Mammary epithelial cell (primary cell): Measurements from ENCODE around the gene CCDC102B.

Experiments used
- CTCF ChIP-seq, 2 donors: IDR thresholded peaks in 1 of 2; conservative IDR thresholded peaks in 1 of 2; 2 replicates each; pipeline ENCODE4 v1.5.1; 2011 to 2012; ENCODE audit warnings: inconsistent platforms in 2 of 2, low read length in 2 of 2, mild to moderate bottlenecking in 2 of 2, control low read depth in 1 of 2, low read depth in 1 of 2; ENCODE audit not compliant: insufficient read depth in 1 of 2; ENCODE audit errors: extremely low read depth in 1 of 2
- EZH2 ChIP-seq: IDR thresholded peaks from 2 replicates; pipeline ENCODE4 v1.6.1; 2012; ENCODE audit warnings: low read length, inconsistent platforms, borderline replicate concordance

DNA sequence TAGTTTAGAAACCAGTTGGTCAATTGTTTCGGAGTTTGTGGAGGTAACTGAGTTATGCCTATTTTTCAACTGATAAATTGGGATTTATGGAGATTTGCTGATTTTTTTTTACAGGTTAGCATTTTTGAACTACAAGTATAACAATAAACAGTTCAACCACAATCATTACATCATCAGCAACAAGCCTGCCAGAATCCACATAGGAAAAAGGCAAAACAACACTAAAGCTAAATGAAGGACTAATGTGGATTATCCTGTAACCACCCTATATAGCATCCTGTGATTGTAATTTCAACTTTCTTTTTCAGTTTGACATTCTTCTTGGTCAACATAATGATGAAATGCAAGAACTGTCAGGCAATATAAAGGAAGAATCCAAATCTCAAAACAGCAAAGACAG lies 76.5 kb downstream of the CCDC102B start:
- no peak for TF ChIP-seq CTCF (conservative IDR thresholded peaks at IDR 0.05 in 1 of 2, IDR thresholded peaks at IDR 0.05 in 1 of 2; ENCODE audit: extremely low read depth in 1 of 2, insufficient read depth in 1 of 2, low read depth in 1 of 2, low read length in 2 of 2)
- TF ChIP-seq EZH2, result no peak
